Inflammatory macrophage treated with lipopolysaccharide for 1 hour (primary cell): ENCODE results near the gene RAB20.
A peak's percentile ranks its signal among the peaks of the same experiment; 100 is the strongest.
"Not testable (repeated sequence)": the region's sequence is repeated elsewhere in the genome, so short reads cannot be mapped to it uniquely, and the experiment has no call there.

ENCODE experiments used
- DNase-seq, 2 donors: peaks; one replicate each; pipeline ENCODE4 v3.0.0-alpha.2; 2020 to 2022

RAB20 gene

GRCh38 chr13:110575322-110576069, 14.0 kb upstream of the RAB20 start:
- peak; percentile 42 to 46 for DNase-seq

GRCh38 chr13:110574161-110574560, 12.6 kb upstream of the RAB20 start:
- no peak for DNase-seq

GRCh38 chr13:110572778-110573118, 11.2 kb upstream of the RAB20 start:
- no peak for DNase-seq

GRCh38 chr13:110571896-110572777, 10.6 kb upstream of the RAB20 start:
- no peak for DNase-seq

- no peak for DNase-seq
Measured at GRCh38 chr13:110570886-110571285, 9.4 kb upstream of the RAB20 start.

GRCh38 chr13:110569962-110570361, 8.4 kb upstream of the RAB20 start:
- not testable (repeated sequence) for DNase-seq

- DNase-seq: no peak
Measured at GRCh38 chr13:110568612-110569011, 7.1 kb upstream of the RAB20 start.

GRCh38 chr13:110566171-110566570, 4.6 kb upstream of the RAB20 start:
- DNase-seq: no peak

GRCh38 chr13:110565296-110565695, 3.8 kb upstream of the RAB20 start:
- no peak for DNase-seq

- DNase-seq: no peak
Measured at GRCh38 chr13:110564472-110564985, 3.0 kb upstream of the RAB20 start.

GRCh38 chr13:110563463-110563774, 1.9 kb upstream of the RAB20 start:
- DNase-seq: no peak

GRCh38 chr13:110562696-110563462, 1.4 kb upstream of the RAB20 start:
- DNase-seq: no peak

GRCh38 chr13:110562036-110562597, 595 bp upstream of the RAB20 start:
- DNase-seq: peak; percentile 53 to 57

GRCh38 chr13:110560601-110561343, 750 bp downstream of the RAB20 start:
- peak; percentile 65 to 75 for DNase-seq

GRCh38 chr13:110559986-110560385, 1.5 kb downstream of the RAB20 start:
- no peak for DNase-seq

GRCh38 chr13:110559429-110559943, 2.0 kb downstream of the RAB20 start:
- peak in 1 of 2 donors; percentile 32 for DNase-seq

- DNase-seq: no peak
Measured at GRCh38 chr13:110557610-110558305, 3.8 kb downstream of the RAB20 start.

- no peak for DNase-seq
Measured at GRCh38 chr13:110557082-110557481, 4.4 kb downstream of the RAB20 start.

- no peak for DNase-seq
Measured at GRCh38 chr13:110556224-110556606, 5.3 kb downstream of the RAB20 start.

- peak in 1 of 2 donors; percentile 28 for DNase-seq
Measured at GRCh38 chr13:110555601-110556223, 5.8 kb downstream of the RAB20 start.

GRCh38 chr13:110554946-110555345, 6.6 kb downstream of the RAB20 start:
- DNase-seq: no peak
